ENCODE measurements around the gene TPO. TPM values are rescaled to one million over a fixed set of nuclear protein-coding genes. Genes with fewer than 3 reads are reported as not detected.

The TPO gene
- total RNA-seq, 1 experiment from 2014 or later, result not detected

GRCh38 chr2:1418566-1418965 lies 5.3 kb downstream of the TPO start:
- Histone ChIP-seq H3K36me3 (ENCODE audit: low read depth) (no peaks in the 10 kb centered on the region), H3K4me3 (no peak overlapping the region), H3K9me2 (ENCODE audit: insufficient read depth) (no peaks in the 10 kb centered on the region), H3K79me2 (ENCODE audit: low read depth) (no peaks in the 10 kb centered on the region), H3K4me2 (no peak overlapping the region), H4K20me1 (ENCODE audit: insufficient read depth) (no peaks in the 10 kb centered on the region), H3K9me3 (ENCODE audit: insufficient read depth, low read depth) (0 out of 2 replicates have a peak, but pooled peaks cover 5% of the 10 kb centered on the region), H3F3A (ENCODE audit: insufficient read depth, low read depth) (no peaks in the 10 kb centered on the region), H3K4me1 (replicated peaks; ENCODE audit: insufficient read depth) (no peaks in the 10 kb centered on the region), H2AFZ (no peak overlapping the region), H3K27ac (no peak overlapping the region), H3K27me3 (ENCODE audit: insufficient read depth, low read depth) (peaks cover 66% of the 10 kb centered on the region)
- BruUV-seq (replicated peaks), result no TSS peak
- DNase-seq, result no peak
- ChIA-PET POLR2A (ENCODE audit: unreplicated experiment) (no interaction called here), CTCF (no interaction called here)
- intact Hi-C loops (cut with micrococcal nuclease; ENCODE audit: unreplicated experiment), result no loop called here
- TF ChIP-seq EZH2 (IDR thresholded peaks at IDR 0.05; ENCODE audit: low read depth) (no peak), CTCF (conservative IDR thresholded peaks at IDR 0.05) (no peak)

GRCh38 chr2:1420746-1421480 lies 7.7 kb downstream of the TPO start:
- Histone ChIP-seq H3K4me3 (no peak overlapping the region), H3K79me2 (ENCODE audit: low read depth) (no peaks in the 10 kb centered on the region), H3K9me3 (ENCODE audit: insufficient read depth, low read depth) (0 out of 2 replicates have a peak, but pooled peaks cover 5% of the 10 kb centered on the region), H3F3A (ENCODE audit: insufficient read depth, low read depth) (no peaks in the 10 kb centered on the region), H3K36me3 (ENCODE audit: low read depth) (no peaks in the 10 kb centered on the region), H2AFZ (no peak overlapping the region), H3K27me3 (ENCODE audit: insufficient read depth, low read depth) (peaks cover 72% of the 10 kb centered on the region), H3K9me2 (ENCODE audit: insufficient read depth) (no peaks in the 10 kb centered on the region), H4K20me1 (ENCODE audit: insufficient read depth) (no peaks in the 10 kb centered on the region), H3K4me1 (replicated peaks; ENCODE audit: insufficient read depth) (no peaks in the 10 kb centered on the region), H3K4me2 (no peak overlapping the region), H3K27ac (no peak overlapping the region)
- CTCF ChIA-PET, result no interaction called here
- BruUV-seq (replicated peaks), result no TSS peak
- TF ChIP-seq CTCF (conservative IDR thresholded peaks at IDR 0.05) (no peak), EZH2 (IDR thresholded peaks at IDR 0.05; ENCODE audit: low read depth) (no peak)
- POLR2A ChIA-PET (ENCODE audit: unreplicated experiment), result no interaction called here
- no peak for DNase-seq
- intact Hi-C loops (cut with micrococcal nuclease; ENCODE audit: unreplicated experiment), result no loop called here

GRCh38 chr2:1421731-1422130 lies 8.5 kb downstream of the TPO start:
- no peak for DNase-seq
- Histone ChIP-seq H3K9me2 (ENCODE audit: insufficient read depth) (no peaks in the 10 kb centered on the region), H3K27me3 (ENCODE audit: insufficient read depth, low read depth) (peaks cover 81% of the 10 kb centered on the region), H2AFZ (no peak overlapping the region), H3K79me2 (ENCODE audit: low read depth) (no peaks in the 10 kb centered on the region), H3K4me2 (no peak overlapping the region), H4K20me1 (ENCODE audit: insufficient read depth) (no peaks in the 10 kb centered on the region), H3K27ac (no peak overlapping the region), H3K36me3 (ENCODE audit: low read depth) (no peaks in the 10 kb centered on the region), H3K4me1 (replicated peaks; ENCODE audit: insufficient read depth) (no peaks in the 10 kb centered on the region), H3F3A (ENCODE audit: insufficient read depth, low read depth) (no peaks in the 10 kb centered on the region), H3K4me3 (no peak overlapping the region), H3K9me3 (ENCODE audit: insufficient read depth, low read depth) (0 out of 2 replicates have a peak, but pooled peaks cover under 1% of the 10 kb centered on the region)
- no TSS peak for BruUV-seq (replicated peaks)
- CTCF ChIA-PET, result no interaction called here
- POLR2A ChIA-PET (ENCODE audit: unreplicated experiment), result no interaction called here
- intact Hi-C loops (cut with micrococcal nuclease; ENCODE audit: unreplicated experiment), result no loop called here
- TF ChIP-seq EZH2 (IDR thresholded peaks at IDR 0.05; ENCODE audit: low read depth) (no peak), CTCF (conservative IDR thresholded peaks at IDR 0.05) (no peak)
